GM23338 (cell line): Measurements from ENCODE around the gene SCUBE2. TPM values are rescaled to one million over a fixed set of nuclear protein-coding genes. Genes with fewer than 3 reads are reported as not detected.
A peak's percentile ranks its signal among the peaks of the same experiment; 100 is the strongest.

Experiments used
- ATAC-seq: fragments of 200-7000 bp; cut with Tn5 transposase; 3 replicates; pipeline ENCODE4 v1.9.1; 2020
- DNase-seq: peaks from one replicate; pipeline ENCODE4 v3.0.0-alpha.2; 2015; ENCODE audit warnings: low spot score
- H2AFZ ChIP-seq: fragments of 200-600 bp; sonication (generic); 2 replicates; pipeline ENCODE4 v1.8.0; 2016; ENCODE audit warnings: antibody characterized with exemption, mild to moderate bottlenecking, moderate library complexity
- H3F3A ChIP-seq: fragments of 200-600 bp; sonication (generic); replicated peaks from 2 replicates; pipeline ENCODE4 v1.8.0; 2017; ENCODE audit warnings: antibody characterized with exemption, mixed run types, low read depth
- H3K27ac ChIP-seq: fragments of 200-600 bp; sonication (generic); 2 replicates; pipeline ENCODE4 v1.6.1; 2016; ENCODE audit warnings: low read depth
- H3K27me3 ChIP-seq: fragments of 200-600 bp; sonication (generic); 2 replicates; pipeline ENCODE4 v1.8.0; 2016; ENCODE audit warnings: mild to moderate bottlenecking, mixed run types, moderate library complexity; ENCODE audit not compliant: insufficient read depth
- H3K36me3 ChIP-seq: fragments of 200-600 bp; sonication (generic); 2 replicates; pipeline ENCODE4 v1.8.0; 2016; ENCODE audit warnings: mild to moderate bottlenecking; ENCODE audit not compliant: insufficient read depth
- H3K4me1 ChIP-seq: fragments of 200-600 bp; sonication (generic); 2 replicates; pipeline ENCODE4 v1.8.0; 2016; ENCODE audit warnings: mild to moderate bottlenecking, moderate library complexity; ENCODE audit not compliant: insufficient read depth
- H3K4me2 ChIP-seq: fragments of 200-600 bp; sonication (generic); 2 replicates; pipeline ENCODE4 v1.7.1; 2017; ENCODE audit warnings: mixed run types
- H3K4me3 ChIP-seq: fragments of 200-600 bp; sonication (generic); 2 replicates; pipeline ENCODE4 v1.6.1; 2016; ENCODE audit warnings: mixed run types
- H3K79me2 ChIP-seq: fragments of 200-600 bp; sonication (generic); replicated peaks from 2 replicates; pipeline ENCODE4 v1.8.0; 2017; ENCODE audit warnings: mild to moderate bottlenecking; ENCODE audit not compliant: insufficient read depth
- H3K9me2 ChIP-seq: fragments of 200-600 bp; sonication (generic); 2 replicates; pipeline ENCODE4 v1.8.0; 2017; ENCODE audit not compliant: insufficient read depth
- H4K20me1 ChIP-seq: fragments of 200-600 bp; sonication (generic); replicated peaks from 2 replicates; pipeline ENCODE4 v1.8.0; 2017; ENCODE audit warnings: mild to moderate bottlenecking; ENCODE audit not compliant: insufficient read depth
- H3K27ac Mint-ChIP-seq: 2 replicates; pipeline ENCODE4 v1.8.0; 2020; ENCODE audit warnings: inconsistent platforms, mild to moderate bottlenecking, moderate library complexity, mixed read lengths
- H3K27me3 Mint-ChIP-seq: 3 replicates; pipeline ENCODE4 v1.8.0; 2022; ENCODE audit warnings: low read depth, mild to moderate bottlenecking, moderate library complexity, mixed read lengths, inconsistent platforms; ENCODE audit not compliant: insufficient read depth, poor library complexity
- H3K36me3 Mint-ChIP-seq: 3 replicates; pipeline ENCODE4 v1.8.0; 2021; ENCODE audit warnings: low read depth, mild to moderate bottlenecking, inconsistent platforms, moderate library complexity, mixed read lengths
- H3K4me1 Mint-ChIP-seq: 3 replicates; pipeline ENCODE4 v1.8.0; 2020; ENCODE audit warnings: mild to moderate bottlenecking, inconsistent platforms, mixed read lengths
- H3K4me3 Mint-ChIP-seq: 3 replicates; pipeline ENCODE4 v1.8.0; 2021; ENCODE audit warnings: moderate library complexity, mild to moderate bottlenecking, inconsistent platforms, mixed read lengths
- H3K9me3 Mint-ChIP-seq: 3 replicates; pipeline ENCODE4 v1.8.0; 2020; ENCODE audit warnings: moderate library complexity, mild to moderate bottlenecking, inconsistent platforms, mixed read lengths
- EZH2 ChIP-seq: fragments of 200-600 bp; sonication (generic); IDR thresholded peaks from one replicate; pipeline ENCODE4 v1.8.0; 2017; ENCODE audit warnings: antibody characterized with exemption, mild to moderate bottlenecking, low read depth; ENCODE audit not compliant: unreplicated experiment
- EZH2phosphoT487 ChIP-seq: fragments of 200-600 bp; sonication (generic); IDR thresholded peaks from one replicate; pipeline ENCODE4 v1.8.1; 2018; ENCODE audit warnings: antibody characterized with exemption; ENCODE audit not compliant: unreplicated experiment
- JUNB ChIP-seq: IDR thresholded peaks from one replicate; pipeline ENCODE4 v1.6.1; 2016; ENCODE audit warnings: antibody characterized with exemption; ENCODE audit not compliant: unreplicated experiment
- NANOG ChIP-seq: IDR thresholded peaks from 2 replicates; pipeline ENCODE4 v1.6.1; 2016; ENCODE audit warnings: antibody characterized with exemption, borderline replicate concordance
- POLR2AphosphoS5 ChIP-seq: IDR thresholded peaks from 2 replicates; pipeline ENCODE4 v1.6.1; 2016; ENCODE audit warnings: antibody characterized with exemption, low read depth
- ZNF114 ChIP-seq: fragments of 250-450 bp; sonication (Bioruptor Pico); IDR thresholded peaks from 2 replicates; pipeline ENCODE4 v1.5.0; 2020; ENCODE audit warnings: mild to moderate bottlenecking, moderate library complexity
- polyA plus RNA-seq: library from polyadenylated mRNA; unstranded; fragments of >200 nt; fragmentation: Nextera tagmentation; extraction: Ambion mirVana; gene quantifications from 2 replicates; pipeline ENCODE4 v1.2.1, GENCODE V29; 2016
- total RNA-seq: library from RNA; depleted of rRNA; stranded (reverse); fragments of >200 nt; shearing (Covaris generic); gene quantifications from 2 replicates; pipeline ENCODE4 v1.2.3, GENCODE V29; 2014
- TF ChIP-seq, protein P1 (sequence below): fragments of 250-450 bp; sonication (Bioruptor Pico); IDR thresholded peaks from 2 replicates; pipeline ENCODE4 v1.5.0; 2020; ENCODE audit warnings: mild to moderate bottlenecking, moderate library complexity

SCUBE2 gene
- total and polyA plus RNA-seq, 2 experiments from 2014 or later, result 0.47 to 0.63 TPM

DNA sequence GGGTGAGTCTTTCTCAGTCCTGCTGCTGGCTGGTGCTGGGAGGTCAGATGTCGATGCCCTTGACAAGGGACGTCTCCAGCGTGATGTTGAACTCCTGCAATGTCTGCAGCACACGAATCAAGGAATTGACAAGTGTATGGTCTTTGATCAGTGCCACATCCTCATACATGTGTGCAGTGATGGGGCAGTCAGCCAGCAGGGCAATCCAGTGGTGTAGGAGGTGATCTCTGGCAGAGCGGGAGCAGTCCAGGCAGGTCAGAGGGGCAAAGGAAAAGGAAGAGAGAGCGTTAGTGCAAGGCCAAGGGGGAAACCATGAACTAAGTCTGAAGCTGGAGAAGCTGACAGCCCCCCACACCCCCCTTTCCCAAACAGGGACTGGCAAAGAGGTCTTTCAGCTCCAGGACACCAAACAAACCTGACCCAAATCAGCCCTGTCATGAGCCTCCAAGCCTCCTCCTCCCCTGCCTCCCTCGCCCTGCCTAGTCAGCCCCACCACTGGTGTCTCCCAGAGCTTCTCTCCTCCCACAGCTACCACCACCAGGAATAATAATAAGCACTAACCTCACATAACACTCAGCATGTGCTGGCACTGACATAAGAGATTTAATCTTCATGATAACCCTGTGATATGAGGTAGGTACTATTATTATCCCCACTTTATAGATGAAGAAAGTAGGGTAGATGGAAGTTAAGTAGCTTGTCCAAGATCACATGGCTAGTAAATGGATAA lies 48.4 kb upstream of the SCUBE2 start (continued):
- TF ChIP-seq, protein P1, sequence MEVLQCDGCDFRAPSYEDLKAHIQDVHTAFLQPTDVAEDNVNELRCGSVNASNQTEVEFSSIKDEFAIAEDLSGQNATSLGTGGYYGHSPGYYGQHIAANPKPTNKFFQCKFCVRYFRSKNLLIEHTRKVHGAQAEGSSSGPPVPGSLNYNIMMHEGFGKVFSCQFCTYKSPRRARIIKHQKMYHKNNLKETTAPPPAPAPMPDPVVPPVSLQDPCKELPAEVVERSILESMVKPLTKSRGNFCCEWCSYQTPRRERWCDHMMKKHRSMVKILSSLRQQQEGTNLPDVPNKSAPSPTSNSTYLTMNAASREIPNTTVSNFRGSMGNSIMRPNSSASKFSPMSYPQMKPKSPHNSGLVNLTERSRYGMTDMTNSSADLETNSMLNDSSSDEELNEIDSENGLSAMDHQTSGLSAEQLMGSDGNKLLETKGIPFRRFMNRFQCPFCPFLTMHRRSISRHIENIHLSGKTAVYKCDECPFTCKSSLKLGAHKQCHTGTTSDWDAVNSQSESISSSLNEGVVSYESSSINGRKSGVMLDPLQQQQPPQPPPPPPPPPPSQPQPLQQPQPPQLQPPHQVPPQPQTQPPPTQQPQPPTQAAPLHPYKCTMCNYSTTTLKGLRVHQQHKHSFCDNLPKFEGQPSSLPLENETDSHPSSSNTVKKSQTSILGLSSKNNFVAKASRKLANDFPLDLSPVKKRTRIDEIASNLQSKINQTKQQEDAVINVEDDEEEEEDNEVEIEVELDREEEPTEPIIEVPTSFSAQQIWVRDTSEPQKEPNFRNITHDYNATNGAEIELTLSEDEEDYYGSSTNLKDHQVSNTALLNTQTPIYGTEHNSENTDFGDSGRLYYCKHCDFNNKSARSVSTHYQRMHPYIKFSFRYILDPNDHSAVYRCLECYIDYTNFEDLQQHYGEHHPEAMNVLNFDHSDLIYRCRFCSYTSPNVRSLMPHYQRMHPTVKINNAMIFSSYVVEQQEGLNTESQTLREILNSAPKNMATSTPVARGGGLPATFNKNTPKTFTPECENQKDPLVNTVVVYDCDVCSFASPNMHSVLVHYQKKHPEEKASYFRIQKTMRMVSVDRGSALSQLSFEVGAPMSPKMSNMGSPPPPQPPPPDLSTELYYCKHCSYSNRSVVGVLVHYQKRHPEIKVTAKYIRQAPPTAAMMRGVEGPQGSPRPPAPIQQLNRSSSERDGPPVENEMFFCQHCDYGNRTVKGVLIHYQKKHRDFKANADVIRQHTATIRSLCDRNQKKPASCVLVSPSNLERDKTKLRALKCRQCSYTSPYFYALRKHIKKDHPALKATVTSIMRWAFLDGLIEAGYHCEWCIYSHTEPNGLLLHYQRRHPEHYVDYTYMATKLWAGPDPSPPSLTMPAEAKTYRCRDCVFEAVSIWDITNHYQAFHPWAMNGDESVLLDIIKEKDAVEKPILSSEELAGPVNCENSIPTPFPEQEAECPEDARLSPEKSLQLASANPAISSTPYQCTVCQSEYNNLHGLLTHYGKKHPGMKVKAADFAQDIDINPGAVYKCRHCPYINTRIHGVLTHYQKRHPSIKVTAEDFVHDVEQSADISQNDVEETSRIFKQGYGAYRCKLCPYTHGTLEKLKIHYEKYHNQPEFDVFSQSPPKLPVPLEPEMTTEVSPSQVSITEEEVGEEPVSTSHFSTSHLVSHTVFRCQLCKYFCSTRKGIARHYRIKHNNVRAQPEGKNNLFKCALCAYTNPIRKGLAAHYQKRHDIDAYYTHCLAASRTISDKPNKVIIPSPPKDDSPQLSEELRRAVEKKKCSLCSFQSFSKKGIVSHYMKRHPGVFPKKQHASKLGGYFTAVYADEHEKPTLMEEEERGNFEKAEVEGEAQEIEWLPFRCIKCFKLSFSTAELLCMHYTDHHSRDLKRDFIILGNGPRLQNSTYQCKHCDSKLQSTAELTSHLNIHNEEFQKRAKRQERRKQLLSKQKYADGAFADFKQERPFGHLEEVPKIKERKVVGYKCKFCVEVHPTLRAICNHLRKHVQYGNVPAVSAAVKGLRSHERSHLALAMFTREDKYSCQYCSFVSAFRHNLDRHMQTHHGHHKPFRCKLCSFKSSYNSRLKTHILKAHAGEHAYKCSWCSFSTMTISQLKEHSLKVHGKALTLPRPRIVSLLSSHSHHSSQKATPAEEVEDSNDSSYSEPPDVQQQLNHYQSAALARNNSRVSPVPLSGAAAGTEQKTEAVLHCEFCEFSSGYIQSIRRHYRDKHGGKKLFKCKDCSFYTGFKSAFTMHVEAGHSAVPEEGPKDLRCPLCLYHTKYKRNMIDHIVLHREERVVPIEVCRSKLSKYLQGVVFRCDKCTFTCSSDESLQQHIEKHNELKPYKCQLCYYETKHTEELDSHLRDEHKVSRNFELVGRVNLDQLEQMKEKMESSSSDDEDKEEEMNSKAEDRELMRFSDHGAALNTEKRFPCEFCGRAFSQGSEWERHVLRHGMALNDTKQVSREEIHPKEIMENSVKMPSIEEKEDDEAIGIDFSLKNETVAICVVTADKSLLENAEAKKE (CRISPR knock-in tag), result no peak
- TF ChIP-seq JUNB (no peak), ZNF114 (CRISPR knock-in tag) (no peak), EZH2phosphoT487 (no peak), NANOG (no peak)

DNA sequence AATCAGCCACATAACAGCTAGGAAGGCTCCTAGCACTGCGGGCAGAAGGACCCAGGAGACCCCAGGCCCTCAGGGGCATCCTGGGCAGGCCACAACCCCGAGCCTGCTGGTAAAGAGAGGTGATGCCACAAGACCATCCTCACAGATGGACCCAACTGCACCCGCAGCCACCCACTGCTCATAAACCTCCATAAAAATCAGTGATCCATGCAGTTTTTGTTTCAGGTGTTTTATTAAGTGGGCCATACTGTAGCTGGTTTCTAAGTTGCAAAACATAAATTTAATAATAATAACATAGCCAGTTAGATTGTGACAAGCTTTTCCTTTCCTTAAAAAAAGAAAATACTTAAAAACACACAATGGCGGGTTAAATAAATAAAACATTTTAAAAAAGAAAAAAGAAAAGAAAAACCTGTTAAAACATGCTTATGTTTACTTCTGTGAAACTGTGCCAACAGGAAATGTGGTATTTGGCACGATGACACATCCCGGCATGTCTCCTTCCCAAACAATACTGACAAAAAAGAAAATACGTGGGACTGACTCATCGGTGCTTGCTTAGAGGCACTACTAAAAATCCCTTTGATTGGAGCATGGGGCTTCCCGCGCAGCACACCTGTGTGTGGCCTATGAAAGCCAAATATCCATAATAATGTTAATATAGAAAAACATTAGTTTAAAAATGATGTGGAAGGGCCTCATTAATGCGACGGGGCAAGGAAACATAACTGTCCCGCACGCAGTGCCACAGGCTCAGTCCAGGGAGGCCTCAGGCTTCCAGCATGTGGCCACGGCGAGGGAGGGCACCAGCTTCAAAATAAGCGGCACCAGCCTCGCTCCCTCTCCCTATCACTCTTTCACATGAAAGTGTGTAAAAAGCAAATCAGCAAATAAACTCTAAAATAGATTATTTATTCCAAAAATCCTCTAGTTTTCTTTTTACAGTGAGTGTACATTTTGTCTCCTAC lies 47.5 kb upstream of the SCUBE2 start:
- Mint-ChIP-seq H3K27me3 (peaks cover 4% of the 10 kb centered on the region), H3K4me1 (peaks cover 19% of the 10 kb centered on the region), H3K36me3 (peaks cover 36% of the 10 kb centered on the region), H3K9me3 (no peaks in the 10 kb centered on the region), H3K4me3 (no peak overlapping the region), H3K27ac (peak overlapping the region; percentile 53)
- Histone ChIP-seq H3K4me2 (no peak overlapping the region), H2AFZ (no peak overlapping the region), H3F3A (0 out of 2 replicates have a peak, but pooled peaks cover 4% of the 10 kb centered on the region), H3K9me2 (no peaks in the 10 kb centered on the region), H4K20me1 (peaks cover 5% of the 10 kb centered on the region), H3K36me3 (peaks cover 21% of the 10 kb centered on the region), H3K27ac (no peak overlapping the region), H3K27me3 (no peaks in the 10 kb centered on the region), H3K79me2 (no peaks in the 10 kb centered on the region), H3K4me3 (no peak overlapping the region), H3K4me1 (peaks cover 9% of the 10 kb centered on the region; the same call in 1 of the 2 replicates)
- no peak for DNase-seq
- ATAC-seq, result peak; percentile 10; the same call in 2 of the 3 replicates
- no peak for TF ChIP-seq NANOG
- no peak for TF ChIP-seq POLR2AphosphoS5
- TF ChIP-seq, protein P1 (CRISPR knock-in tag), result no peak
- TF ChIP-seq EZH2, result no peak
